Spleen (tissue), 11 donors: Measurements from ENCODE around the gene MCOLN1. TPM values are rescaled to one million over a fixed set of nuclear protein-coding genes. Genes with fewer than 3 reads are reported as not detected.
A peak's percentile ranks its signal among the peaks of the same experiment; 100 is the strongest.

Experiments used
- DNase-seq: peaks from one replicate; pipeline ENCODE4 v3.0.0-alpha.2; 2020
- H3K27ac ChIP-seq, 8 donors: fragments of 200-600 bp; sonication (generic) in 7 of 8; 1 replicate in 4 of 8; 2 replicates in 4 of 8; pipeline versions ENCODE4 v1.5.0 to v1.8.0; 2016 to 2021; ENCODE audit warnings: inconsistent platforms in 4 of 8, mild to moderate bottlenecking in 4 of 8, moderate library complexity in 1 of 8
- H3K27me3 ChIP-seq, 7 donors: fragments of 200-600 bp; sonication (generic) in 6 of 7; replicated peaks in 1 of 7; 1 replicate in 4 of 7; 2 replicates in 3 of 7; pipeline versions ENCODE4 v1.5.0 to v1.8.0; 2016 to 2021; ENCODE audit warnings: inconsistent platforms in 3 of 7, mild to moderate bottlenecking in 1 of 7
- H3K36me3 ChIP-seq, 6 donors: fragments of 200-600 bp; sonication (generic) in 5 of 6; 1 replicate in 4 of 6; 2 replicates in 2 of 6; pipeline versions ENCODE4 v1.5.0 to v1.8.0; 2016 to 2021; ENCODE audit warnings: inconsistent platforms in 2 of 6
- H3K4me1 ChIP-seq, 6 donors: fragments of 200-600 bp; sonication (generic) in 5 of 6; 1 replicate in 3 of 6; 2 replicates in 3 of 6; pipeline versions ENCODE4 v1.5.0 to v1.8.0; 2016 to 2021; ENCODE audit warnings: inconsistent platforms in 3 of 6
- H3K4me3 ChIP-seq, 8 donors: fragments of 200-600 bp; sonication (generic) in 7 of 8; 1 replicate in 4 of 8; 2 replicates in 4 of 8; pipeline versions ENCODE4 v1.5.0 to v1.8.0; 2016 to 2021; ENCODE audit warnings: inconsistent platforms in 4 of 8, mild to moderate bottlenecking in 4 of 8, moderate library complexity in 2 of 8
- H3K9me3 ChIP-seq, 8 donors: fragments of 200-600 bp; sonication (generic) in 7 of 8; 1 replicate in 4 of 8; 2 replicates in 4 of 8; pipeline versions ENCODE4 v1.5.0 to v1.8.0; 2016 to 2021; ENCODE audit warnings: inconsistent platforms in 4 of 8
- CTCF ChIP-seq, 11 experiments: fragments of 200-600 bp in 7 of 11; fragments of 450-650 bp in 4 of 11; sonication (generic) in 4 of 11; IDR thresholded peaks in 8 of 11; conservative IDR thresholded peaks in 3 of 11; 1 replicate in 7 of 11; 2 replicates in 4 of 11; pipeline versions ENCODE4 v1.4.0 to v1.8.0; 2016 to 2021; ENCODE audit warnings: antibody characterized with exemption in 11 of 11, inconsistent platforms in 4 of 11, mild to moderate bottlenecking in 1 of 11
- POLR2A ChIP-seq, 3 donors: fragments of 450-650 bp; IDR thresholded peaks; one replicate each; pipeline ENCODE4 v1.5.1; 2017; ENCODE audit warnings: antibody characterized with exemption in 3 of 3, mild to moderate bottlenecking in 1 of 3
- POLR2AphosphoS5 ChIP-seq, 3 donors: sonication (generic); formaldehyde crosslinking; IDR thresholded peaks; one replicate each; pipeline ENCODE4 v1.5.1; 2017; ENCODE audit warnings: antibody characterized with exemption in 3 of 3
- WGBS, 5 donors: extraction: QIAGEN DNeasy Blood & Tissue Kit in 3 of 5; methylation state at CpG; one replicate each; pipeline versions ENCODE4 v1.1.5 to v1.1.7; 2013 to 2018; 5-methylcytosine and 5-hydroxymethylcytosine counted together
- intact Hi-C: fragments of 100-400 bp; cut with DNase I; formaldehyde crosslinking; loops from one replicate; pipeline ENCODE4 v1.15.0; 2023; ENCODE audit warnings: low total_unique reads
- polyA plus RNA-seq, 3 donors: library from polyadenylated mRNA; stranded (reverse); fragments of 200-250 nt; gene quantifications; one replicate each; pipeline ENCODE4 v1.2.1, GENCODE V29; 2013
- total RNA-seq, 7 donors: library from RNA; depleted of rRNA in 3 of 7; stranded (reverse); fragments of >200 nt in 3 of 7; fragmentation: NEBNext Ultra II Directional in 4 of 7; extraction: Animal tissue kit (Norgen Biotek cat#: 25700) in 4 of 7; gene quantifications; one replicate each; pipeline versions ENCODE4 v1.1.0 to v1.2.1, GENCODE V29; 2016 to 2021
- donor health status: healthy with polysubstance abuse.
- donor health status: DM: no; HTN: no; CAD: no; lungs with moderate emphysema.
- donor health status: DM: no; HTN: no; CAD: no.
- donor health status: Bipolar disorder and iron deficiency.
- donor health status: healthy.
- donor health status: DM: no; HTN: no; CAD: no.
- donor health status: DM: yes; HTN: yes; CAD: no.

Gene MCOLN1
- total and polyA plus RNA-seq, 10 donors: 25.1 to 166 (median 117) TPM

GRCh38 chr19:7516333-7516732 is 6.1 kb upstream of the MCOLN1 start:
- Histone ChIP-seq H3K36me3 (peaks cover 0 to 17% (median 8%) of the 10 kb centered on the region in 6 donors), H3K4me1 (peaks cover 0 to 45% (median 24%) of the 10 kb centered on the region in 6 donors), H3K4me3 (peak overlapping the region; percentile 43 to 75 (median 48)), H3K9me3 (no peaks in the 10 kb centered on the region), H3K27me3 (peaks cover 0 to 6% (median 0%) of the 10 kb centered on the region in 7 donors), H3K27ac (peak overlapping the region; percentile 19 to 85 (median 78))
- no peak for TF ChIP-seq CTCF (IDR thresholded peaks at IDR 0.05 in 8 of 11, conservative IDR thresholded peaks at IDR 0.05 in 3 of 11)
- TF ChIP-seq POLR2AphosphoS5 (IDR thresholded peaks at IDR 0.05): no peak
- no peak for TF ChIP-seq POLR2A (IDR thresholded peaks at IDR 0.05)
- intact Hi-C loops: no loop called here
- 3 to 22% (median 8%) methylated on average over 1 to 28 of the region's 28 CpGs for WGBS, 5 donors
- DNase-seq: peak; percentile 80

GRCh38 chr19:7516878-7517277 is 5.5 kb upstream of the MCOLN1 start:
- peaks cover 0 to 6% (median 0%) of the 10 kb centered on the region in 7 donors for H3K27me3 ChIP-seq
- no peak for DNase-seq
- H3K9me3 ChIP-seq: no peaks in the 10 kb centered on the region
- no peak for TF ChIP-seq POLR2AphosphoS5 (IDR thresholded peaks at IDR 0.05)
- no peak for TF ChIP-seq POLR2A (IDR thresholded peaks at IDR 0.05)
- no peak for TF ChIP-seq CTCF (IDR thresholded peaks at IDR 0.05 in 8 of 11, conservative IDR thresholded peaks at IDR 0.05 in 3 of 11)
- peak overlapping the region in 6 of 8 donors; percentile 20 to 85 (median 80) for H3K27ac ChIP-seq
- H3K4me1 ChIP-seq: peaks cover 4 to 50% (median 29%) of the 10 kb centered on the region in 6 donors
- peak overlapping the region; percentile 43 to 75 (median 48) for H3K4me3 ChIP-seq
- intact Hi-C loops: no loop called here
- 51 to 84% (median 77%) methylated on average over 3 to 4 of the region's 4 CpGs for WGBS, 5 donors
- H3K36me3 ChIP-seq: peaks cover 0 to 17% (median 8%) of the 10 kb centered on the region in 6 donors

GRCh38 chr19:7519361-7520130 is 2.9 kb upstream of the MCOLN1 start:
- peaks cover 18 to 75% (median 53%) of the 10 kb centered on the region in 6 donors for H3K4me1 ChIP-seq
- no peak for DNase-seq
- WGBS, 5 donors: 94 to 98% (median 96%) methylated on average over 29 to 74 of the region's 74 CpGs

More at GRCh38 chr19:7519361-7520130, 2.9 kb upstream of the MCOLN1 start:
- intact Hi-C loops: no loop called here
- TF ChIP-seq CTCF (IDR thresholded peaks at IDR 0.05 in 8 of 11, conservative IDR thresholded peaks at IDR 0.05 in 3 of 11): no peak
- TF ChIP-seq POLR2AphosphoS5 (IDR thresholded peaks at IDR 0.05): peak in 2 of 3 donors; percentile 17 to 28
- no peak for TF ChIP-seq POLR2A (IDR thresholded peaks at IDR 0.05)
- no peak overlapping the region for H3K27ac ChIP-seq
- H3K27me3 ChIP-seq: peaks cover 0 to 6% (median 0%) of the 10 kb centered on the region in 7 donors
- no peaks in the 10 kb centered on the region for H3K9me3 ChIP-seq
- H3K36me3 ChIP-seq: peaks cover 0 to 23% (median 9%) of the 10 kb centered on the region in 6 donors
- H3K4me3 ChIP-seq: no peak overlapping the region
